GM12892 (cell line): ENCODE data around the gene TFAP2A.

Source experiments
- POLR2A ChIP-seq: IDR thresholded peaks from 2 replicates; pipeline ENCODE4 v1.6.1; 2011; ENCODE audit warnings: low read depth, low read length, control low read depth
- POLR2AphosphoS5 ChIP-seq: IDR thresholded peaks from 2 replicates; pipeline ENCODE4 v1.6.1; 2011; ENCODE audit warnings: low read depth, low read length, control low read depth
- TAF1 ChIP-seq: IDR thresholded peaks from 2 replicates; pipeline ENCODE4 v1.6.1; 2011; ENCODE audit warnings: low read depth, mild to moderate bottlenecking, control low read depth, low read length, borderline replicate concordance

DNA sequence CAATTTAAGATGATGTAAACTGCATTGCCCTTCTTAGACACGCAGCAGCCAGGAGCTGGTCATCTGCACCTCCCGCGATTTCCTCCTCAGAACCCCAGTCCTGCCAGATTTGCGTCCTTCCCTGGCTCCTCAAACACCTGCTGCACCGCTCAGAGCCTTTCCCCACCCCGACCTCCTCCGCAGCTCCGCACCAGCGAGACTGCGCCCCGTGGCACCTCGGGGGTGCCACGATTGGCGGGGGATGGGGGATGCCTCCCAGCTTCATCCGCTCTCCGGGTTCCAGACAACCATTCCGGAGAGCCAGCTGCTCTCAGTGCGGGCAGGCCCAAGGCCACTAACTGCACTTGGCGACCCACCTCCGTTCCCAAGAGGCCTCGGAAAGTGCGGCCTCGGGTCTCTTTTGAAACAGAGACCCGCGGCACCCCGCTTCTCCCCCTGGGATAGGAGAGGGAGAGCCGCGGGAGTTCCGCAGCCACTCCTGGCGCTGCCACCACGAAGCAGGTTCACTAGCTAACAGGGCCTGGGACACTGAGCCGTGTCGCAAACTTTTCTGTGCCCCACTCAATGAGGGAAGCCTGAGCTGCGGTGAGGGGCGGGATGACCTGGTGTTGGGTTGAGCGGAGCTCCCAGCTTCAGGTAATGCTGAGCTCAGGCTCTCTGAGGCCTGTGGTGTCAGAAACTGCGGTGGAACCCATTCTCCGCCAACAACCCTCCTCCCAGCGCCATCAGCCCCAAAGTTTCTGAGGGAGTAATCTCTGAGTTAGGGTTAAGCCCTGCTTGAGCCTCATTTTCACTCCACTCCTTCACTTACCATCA, 7.3 kb upstream of the TFAP2A start:
- TF ChIP-seq POLR2A: no peak
- no peak for TF ChIP-seq POLR2AphosphoS5
- TF ChIP-seq TAF1: no peak
